Effector memory CD8-positive, alpha-beta T cell (primary cell): Measurements from ENCODE around the gene MACF1.
"Not testable (repeated sequence)": the region's sequence is repeated elsewhere in the genome, so short reads cannot be mapped to it uniquely, and the experiment has no call there.

Source experiments
- ATAC-seq: fragments of 150-1000 bp; cut with Tn5 transposase; replicated peaks from 2 replicates; pipeline ENCODE4 v1.10.0; 2021; ENCODE audit warnings: mild to moderate bottlenecking, moderate library complexity
- DNase-seq, 3 experiments: peaks; one replicate each; pipeline ENCODE4 v3.0.0; 2021
- H3K27ac Mint-ChIP-seq, 2 donors: one replicate each; pipeline ENCODE4 v1.8.0; 2022; ENCODE audit warnings: mild to moderate bottlenecking in 2 of 2, mixed read lengths in 2 of 2, moderate library complexity in 2 of 2
- H3K27me3 Mint-ChIP-seq, 2 donors: one replicate each; pipeline ENCODE4 v1.8.0; 2022; ENCODE audit warnings: mixed read lengths in 2 of 2
- H3K36me3 Mint-ChIP-seq: one replicate; pipeline ENCODE4 v1.8.0; 2022; ENCODE audit warnings: mild to moderate bottlenecking, moderate library complexity, mixed read lengths; ENCODE audit not compliant: insufficient read depth
- H3K4me1 Mint-ChIP-seq, 2 donors: one replicate each; pipeline ENCODE4 v1.8.0; 2022; ENCODE audit warnings: low read depth in 2 of 2, mixed read lengths in 2 of 2
- H3K4me3 Mint-ChIP-seq, 2 donors: one replicate each; pipeline ENCODE4 v1.8.0; 2022; ENCODE audit warnings: mild to moderate bottlenecking in 2 of 2, mixed read lengths in 2 of 2, moderate library complexity in 2 of 2
- H3K9me3 Mint-ChIP-seq, 2 donors: one replicate each; pipeline ENCODE4 v1.8.0; 2022; ENCODE audit warnings: mixed read lengths in 2 of 2

The MACF1 gene

DNA sequence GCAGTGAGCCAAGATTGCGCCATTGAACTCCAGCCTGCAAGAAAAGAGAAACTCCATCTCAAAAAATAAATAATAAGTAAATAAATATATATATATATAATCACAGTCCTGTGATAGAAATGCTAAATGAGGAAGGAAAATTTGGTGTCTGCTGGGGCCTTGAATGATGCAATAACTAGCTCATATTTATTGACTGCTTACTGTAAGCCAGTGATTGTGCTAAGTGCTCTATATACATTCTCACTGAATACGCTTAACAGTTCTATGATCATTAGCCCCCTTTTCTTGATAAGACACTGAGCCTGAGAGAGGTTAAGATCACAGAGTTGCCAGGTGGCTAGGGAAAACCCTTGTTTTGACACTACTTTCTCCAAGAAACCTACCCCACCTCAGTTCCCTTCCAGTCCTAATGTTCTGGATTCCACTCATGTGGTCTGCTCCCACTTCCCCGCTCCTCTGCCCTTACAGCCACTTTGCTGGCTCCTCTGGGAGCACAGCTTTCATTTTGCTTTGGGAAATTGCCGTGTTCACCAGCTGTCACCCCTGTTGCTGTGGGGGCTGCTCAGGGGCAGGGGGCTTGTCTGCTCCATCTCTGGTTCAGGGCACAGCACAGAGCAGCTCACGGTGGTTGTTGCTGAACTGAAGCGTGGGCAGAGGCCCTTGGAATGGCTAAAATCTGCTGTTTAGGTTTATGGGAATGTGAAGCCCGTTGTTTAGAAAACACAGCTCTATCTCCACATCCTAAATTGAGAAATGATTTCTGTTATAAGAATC is 284.5 kb downstream of the MACF1 start:
- peaks cover 50% of the 10 kb centered on the region for H3K36me3 Mint-ChIP-seq
- ATAC-seq (no peak), DNase-seq (no peak)
- H3K4me3 Mint-ChIP-seq = peak overlapping the region in 1 of 2 donors; percentile 76
- peak overlapping the region in 1 of 2 donors; percentile 41 for H3K27ac Mint-ChIP-seq
- peaks cover 13 to 15% of the 10 kb centered on the region in 2 donors for H3K27me3 Mint-ChIP-seq
- peaks cover 8% of the 10 kb centered on the region in 2 donors for H3K4me1 Mint-ChIP-seq
- no peaks in the 10 kb centered on the region for H3K9me3 Mint-ChIP-seq

DNA sequence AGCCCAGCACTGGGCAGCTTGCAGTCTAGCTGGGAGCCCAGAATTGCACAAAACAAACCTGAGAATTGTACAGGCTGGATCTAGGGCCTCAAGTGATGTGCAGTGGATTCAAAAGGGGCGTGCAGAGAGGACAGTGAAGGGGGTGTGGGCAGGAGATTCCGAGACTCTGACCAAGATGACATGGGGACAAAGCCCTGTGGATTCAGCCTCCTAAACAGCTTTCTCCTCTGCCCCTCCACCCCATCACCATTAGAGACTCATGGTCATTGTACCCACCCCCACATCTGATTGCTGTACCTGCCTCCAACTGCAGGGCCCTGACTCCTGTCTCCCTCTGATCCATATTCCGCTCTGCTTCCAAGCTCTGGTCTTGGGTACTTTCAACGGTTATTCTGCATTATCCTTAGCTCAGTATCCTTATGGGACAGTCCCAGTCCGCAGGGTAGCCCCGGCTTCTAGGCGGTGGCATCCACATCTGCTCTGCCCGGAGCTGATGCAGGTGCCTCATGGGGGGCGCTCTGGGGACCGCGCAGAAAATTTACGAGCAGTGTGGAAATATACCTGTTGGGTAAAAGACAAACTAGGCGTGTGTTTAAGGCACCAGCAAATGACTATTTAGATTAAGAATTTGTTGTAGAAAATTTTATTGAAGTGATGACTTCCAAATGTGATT is 285.2 kb downstream of the MACF1 start:
- Mint-ChIP-seq H3K27ac (peak overlapping the region in 1 of 2 donors; percentile 41), H3K4me3 (peak overlapping the region; percentile 73 to 76), H3K36me3 (peaks cover 44% of the 10 kb centered on the region), H3K27me3 (peaks cover 20 to 22% of the 10 kb centered on the region in 2 donors), H3K4me1 (peaks cover 8% of the 10 kb centered on the region in 2 donors), H3K9me3 (no peaks in the 10 kb centered on the region)
- ATAC-seq (no peak), DNase-seq (no peak)

DNA sequence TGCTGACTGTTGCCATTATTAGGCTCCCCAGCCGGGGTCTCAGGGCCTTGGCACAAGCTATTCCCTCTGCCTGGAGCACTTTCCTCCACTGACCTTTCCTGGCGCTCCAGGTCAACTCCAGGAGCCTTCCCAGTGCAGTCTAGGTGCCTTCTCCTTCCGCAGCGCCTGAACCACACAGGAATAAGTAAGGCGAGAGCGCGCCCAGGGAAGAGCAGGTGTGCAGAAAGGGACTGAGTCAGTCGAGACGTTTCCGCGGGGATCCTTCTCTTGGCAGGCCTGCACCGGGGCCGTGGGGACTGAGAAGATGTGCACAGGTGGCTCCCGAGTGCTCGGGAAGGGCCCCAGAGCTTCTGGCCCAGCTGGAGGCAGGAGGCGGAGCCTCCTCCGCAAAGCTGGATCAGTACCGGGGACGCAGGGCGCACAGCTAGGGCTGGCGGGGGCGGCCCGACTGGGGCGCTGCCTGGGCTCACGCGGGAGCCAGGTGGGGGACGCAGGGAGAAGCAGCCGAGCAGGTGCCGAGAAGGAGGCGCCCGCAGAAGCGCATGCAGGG is 286.2 kb downstream of the MACF1 start:
- H3K27ac Mint-ChIP-seq = peak overlapping the region in 1 of 2 donors; percentile 33
- ATAC-seq (peak; percentile 23), DNase-seq (peak in 1 of 3 experiments; percentile 10)
- no peaks in the 10 kb centered on the region for H3K9me3 Mint-ChIP-seq
- peaks cover 35% of the 10 kb centered on the region for H3K36me3 Mint-ChIP-seq
- H3K4me1 Mint-ChIP-seq = peaks cover 8% of the 10 kb centered on the region in 2 donors
- peaks cover 20 to 23% of the 10 kb centered on the region in 2 donors for H3K27me3 Mint-ChIP-seq
- peak overlapping the region; percentile 73 to 76 for H3K4me3 Mint-ChIP-seq

DNA sequence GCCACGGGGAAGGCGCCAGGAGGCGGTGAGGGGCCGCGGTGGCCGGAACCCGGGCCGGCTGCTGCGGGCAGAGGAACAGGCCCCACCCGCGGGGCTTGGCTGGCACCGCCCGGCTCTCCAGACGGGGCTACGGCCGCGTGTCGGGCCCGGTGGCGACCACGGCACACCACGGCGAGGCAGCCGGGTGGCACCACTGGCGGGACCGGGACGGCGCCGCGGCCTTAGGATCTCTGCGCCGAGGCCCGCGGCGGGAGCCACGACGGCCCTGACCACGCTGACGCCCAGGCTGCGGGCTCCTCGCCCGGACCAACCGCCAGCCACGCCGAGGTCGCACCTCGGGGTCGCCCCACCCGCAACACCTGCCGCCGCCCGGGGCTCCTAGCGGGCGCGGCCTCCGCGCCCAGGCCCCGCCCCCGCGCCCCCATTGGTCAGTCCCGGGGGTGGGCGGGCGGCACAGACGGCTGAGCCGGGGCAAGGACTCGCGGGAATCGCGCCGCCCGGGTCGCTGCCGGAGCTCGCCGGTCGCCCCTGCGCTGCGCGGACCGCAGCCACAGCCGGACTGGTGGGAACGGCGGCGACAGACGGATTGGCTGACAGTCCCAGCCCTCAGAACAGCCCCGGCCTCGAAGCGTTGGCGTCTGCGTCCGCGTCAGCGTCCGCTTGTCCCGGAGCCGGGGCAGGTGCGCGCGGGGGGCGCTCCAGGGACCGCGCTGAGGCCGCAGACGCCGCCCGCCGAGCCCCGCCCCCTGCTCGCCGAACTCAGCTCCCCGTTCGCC is 286.8 kb downstream of the MACF1 start, which contains the start of gene BMP8A:
Gene BMP8A, plus strand, starts transcription at position 491 of the 776 bp plus-strand sequence. CDS start 356 bp downstream, outside the sequence.
- peak within 1 kb of the TSS; percentile 73 to 76 for H3K4me3 Mint-ChIP-seq
- H3K27me3 Mint-ChIP-seq = peaks cover 20 to 26% of the 10 kb centered on the region in 2 donors
- ATAC-seq (peak; percentile 87), DNase-seq (peak; percentile 59 to 72 (median 69))
- H3K27ac Mint-ChIP-seq = peak within 1 kb of the TSS in 1 of 2 donors; percentile 33
- H3K9me3 Mint-ChIP-seq = no peaks in the 10 kb centered on the region
- peaks cover 30% of the 10 kb centered on the region for H3K36me3 Mint-ChIP-seq
- H3K4me1 Mint-ChIP-seq = peaks cover 8% of the 10 kb centered on the region in 2 donors

DNA sequence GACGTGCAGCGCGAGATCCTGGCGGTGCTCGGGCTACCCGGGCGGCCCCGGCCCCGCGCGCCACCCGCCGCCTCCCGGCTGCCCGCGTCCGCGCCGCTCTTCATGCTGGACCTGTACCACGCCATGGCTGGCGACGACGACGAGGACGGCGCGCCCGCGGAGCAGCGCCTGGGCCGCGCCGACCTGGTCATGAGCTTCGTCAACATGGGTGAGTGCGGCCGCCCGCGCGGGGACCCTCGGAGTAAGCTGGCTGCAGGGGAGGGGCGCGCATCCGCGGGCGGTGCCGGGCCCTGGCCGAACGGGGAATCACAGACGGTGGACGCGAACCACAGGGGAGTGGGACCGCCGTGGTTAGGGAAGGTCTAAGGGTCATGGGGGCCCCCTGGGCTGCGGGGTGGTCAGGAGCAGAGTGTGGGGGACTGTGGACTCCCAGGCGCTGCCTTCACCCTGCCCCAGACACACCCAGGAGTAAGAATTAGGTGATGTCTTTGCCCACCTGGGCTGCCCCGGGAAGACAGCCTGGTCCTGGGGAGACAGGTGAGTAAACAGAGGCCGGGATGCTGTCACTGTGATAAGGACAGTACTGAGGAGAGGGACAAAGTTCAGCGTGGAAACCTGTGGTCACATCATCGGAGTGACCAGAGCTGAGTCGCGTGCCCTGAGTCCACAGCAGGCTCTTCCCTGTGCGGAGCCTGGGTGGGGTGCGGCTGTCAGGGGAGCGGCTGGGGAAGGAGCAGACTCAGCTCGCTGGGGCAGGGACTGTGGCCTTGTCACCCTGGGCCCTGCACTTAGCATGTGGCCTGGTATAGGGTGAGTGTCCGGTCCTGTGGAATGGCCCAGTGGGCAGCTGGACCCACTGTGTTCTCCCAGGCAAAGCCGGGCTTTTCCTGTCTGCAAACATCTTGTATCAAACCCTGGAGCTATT is 287.9 kb downstream of the MACF1 start:
- peak overlapping the region; percentile 64 to 71 for H3K4me3 Mint-ChIP-seq
- not testable (repeated sequence) for ATAC-seq, H3K4me1 Mint-ChIP-seq, H3K9me3 Mint-ChIP-seq, DNase-seq, H3K27ac Mint-ChIP-seq
- H3K36me3 Mint-ChIP-seq = peaks cover 21% of the 10 kb centered on the region
- peaks cover 29 to 36% of the 10 kb centered on the region in 2 donors for H3K27me3 Mint-ChIP-seq

DNA sequence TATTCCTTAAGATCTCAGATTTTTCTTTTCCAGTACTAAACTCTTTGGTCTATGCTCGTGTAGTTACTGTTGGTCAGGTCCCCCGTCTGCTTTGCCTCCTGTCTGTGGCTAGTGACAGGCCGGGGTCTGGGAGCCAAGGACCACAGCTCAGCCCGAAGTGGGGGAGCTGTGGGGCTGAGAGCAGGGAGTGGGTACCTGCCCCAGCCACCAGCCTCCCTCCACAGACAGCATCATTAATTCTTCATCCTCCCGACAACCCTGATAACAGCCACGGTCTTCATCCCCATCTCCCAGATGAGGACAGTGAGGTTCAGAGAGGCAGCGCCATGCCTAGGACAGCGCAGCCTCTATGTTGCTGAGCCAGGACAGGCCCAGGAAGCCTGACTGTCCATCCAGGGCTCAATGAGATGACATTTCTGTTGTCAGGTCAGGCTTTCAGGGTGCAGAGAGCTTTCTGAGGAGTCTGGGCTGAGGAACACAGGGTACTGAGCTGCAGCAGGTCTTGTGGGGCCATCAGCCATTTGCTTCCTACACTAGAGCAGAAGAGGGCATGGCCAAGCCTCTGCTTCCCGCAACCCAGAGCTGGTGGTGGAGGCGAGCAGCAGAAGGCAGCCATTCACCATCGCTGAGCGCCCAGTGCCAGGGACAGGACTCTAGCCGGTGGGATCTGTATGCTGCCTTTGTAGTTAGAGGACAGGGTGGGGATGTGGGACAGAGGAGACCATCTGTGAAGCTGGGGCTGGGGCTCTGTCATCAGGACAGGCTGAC is 288.7 kb downstream of the MACF1 start:
- H3K4me3 Mint-ChIP-seq = peak overlapping the region; percentile 64 to 71
- ATAC-seq = not testable (repeated sequence)

DNA sequence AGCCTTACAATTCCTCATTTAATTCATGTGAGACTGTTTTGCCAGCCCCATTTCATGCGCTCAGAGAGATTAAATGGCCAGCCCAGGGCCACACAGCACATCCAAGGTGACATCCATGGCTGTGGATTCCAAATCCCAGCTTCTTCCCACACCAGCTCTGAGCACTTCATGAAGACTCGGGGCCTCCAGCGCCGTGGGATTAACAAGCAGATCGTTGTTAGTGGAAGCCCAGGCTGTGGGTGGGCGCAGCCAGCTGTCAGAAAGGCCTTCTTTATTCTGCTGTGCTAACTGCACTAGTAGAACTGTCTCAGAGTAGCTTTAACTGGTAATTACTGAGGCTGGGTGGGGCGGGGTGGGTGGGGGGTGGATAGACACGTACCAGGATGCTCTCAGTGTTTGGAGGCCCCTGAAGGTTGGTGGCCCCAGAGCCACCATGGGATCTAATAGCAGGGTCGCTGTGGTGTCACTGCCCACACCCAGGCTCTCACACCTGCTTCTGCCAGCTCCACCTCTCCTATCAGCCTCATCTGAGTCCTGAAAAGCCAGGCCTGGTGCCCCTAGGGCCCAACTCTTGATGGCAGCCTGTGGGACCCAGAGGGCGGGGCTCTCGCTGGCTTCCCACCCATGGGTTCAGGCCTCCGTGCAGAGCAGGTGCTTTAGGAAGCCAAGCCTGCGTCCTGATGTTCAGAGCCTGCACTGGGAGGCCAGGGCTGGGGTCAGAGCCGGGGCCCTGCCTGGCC is 290.3 kb downstream of the MACF1 start:
- Mint-ChIP-seq H3K9me3 (no peaks in the 10 kb centered on the region), H3K4me1 (peaks cover 8% of the 10 kb centered on the region in 2 donors), H3K4me3 (no peak overlapping the region), H3K27me3 (peaks cover 29 to 42% of the 10 kb centered on the region in 2 donors), H3K36me3 (peaks cover 6% of the 10 kb centered on the region), H3K27ac (no peak overlapping the region)
- ATAC-seq (no peak), DNase-seq (no peak)

More for the DNA sequence above, 288.7 kb downstream of the MACF1 start:
- H3K27me3 Mint-ChIP-seq = peaks cover 29 to 42% of the 10 kb centered on the region in 2 donors
- H3K27ac Mint-ChIP-seq, DNase-seq, H3K4me1 Mint-ChIP-seq, H3K9me3 Mint-ChIP-seq: not testable (repeated sequence)
- H3K36me3 Mint-ChIP-seq = peaks cover 13% of the 10 kb centered on the region

GRCh38 chr1:39496520-39496919 is 292.0 kb downstream of the MACF1 start:
- not testable (repeated sequence) for H3K4me1 Mint-ChIP-seq, DNase-seq, H3K9me3 Mint-ChIP-seq, ATAC-seq, H3K4me3 Mint-ChIP-seq, H3K27ac Mint-ChIP-seq, H3K36me3 Mint-ChIP-seq
- peaks cover 29 to 42% of the 10 kb centered on the region in 2 donors for H3K27me3 Mint-ChIP-seq

DNA sequence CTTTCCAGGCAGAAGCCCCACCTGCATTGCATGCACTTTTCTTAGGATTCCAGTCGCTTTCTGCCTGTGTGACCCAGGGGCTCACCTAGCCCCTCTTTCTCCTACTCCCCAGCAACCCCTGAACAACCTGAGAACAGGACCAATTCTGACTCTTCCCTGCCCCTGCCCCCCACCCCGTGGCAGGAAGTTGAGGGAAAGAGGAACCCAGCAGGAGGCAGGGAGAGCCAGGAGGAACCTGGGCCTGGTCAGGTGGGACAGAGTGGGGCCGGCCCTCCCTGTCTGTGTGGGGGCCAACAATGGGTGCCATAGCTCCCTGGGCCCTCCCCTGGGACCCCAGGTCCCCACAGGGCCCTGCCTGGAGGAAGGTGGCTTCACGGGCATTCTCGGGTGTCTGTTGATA is 293.1 kb downstream of the MACF1 start:
- DNase-seq (no peak), ATAC-seq (no peak)
- Mint-ChIP-seq H3K9me3 (no peaks in the 10 kb centered on the region), H3K4me3 (no peak overlapping the region), H3K36me3 (peaks cover 6% of the 10 kb centered on the region), H3K27me3 (peaks cover 29 to 41% of the 10 kb centered on the region in 2 donors), H3K4me1 (peaks cover 0 to 1% of the 10 kb centered on the region in 2 donors), H3K27ac (no peak overlapping the region)

GRCh38 chr1:39498096-39498710 is 293.7 kb downstream of the MACF1 start:
- H3K27ac Mint-ChIP-seq, ATAC-seq, H3K4me1 Mint-ChIP-seq, H3K36me3 Mint-ChIP-seq, DNase-seq, H3K9me3 Mint-ChIP-seq, H3K4me3 Mint-ChIP-seq: not testable (repeated sequence)
- peaks cover 23 to 35% of the 10 kb centered on the region in 2 donors for H3K27me3 Mint-ChIP-seq

DNA sequence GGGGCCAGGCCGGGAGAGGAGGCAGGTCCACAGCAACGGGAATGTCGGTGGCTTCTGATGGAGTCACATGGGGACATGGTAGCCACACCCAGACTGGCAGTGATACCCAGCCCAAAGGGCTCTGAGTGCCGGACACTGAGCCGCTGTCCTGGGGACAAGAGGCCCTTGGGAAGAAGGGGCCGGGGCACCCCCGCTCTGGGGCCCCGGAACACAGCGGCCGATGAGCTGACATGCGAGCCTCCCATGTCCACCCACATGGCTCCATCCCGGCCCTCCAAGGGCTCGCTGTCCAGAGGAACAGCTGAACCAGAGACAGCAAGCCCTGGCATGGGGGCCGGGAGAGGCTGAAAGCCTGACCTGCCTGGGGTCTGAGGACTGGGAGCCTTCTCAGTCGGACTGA is 294.3 kb downstream of the MACF1 start:
- H3K36me3 Mint-ChIP-seq, ATAC-seq, DNase-seq, H3K9me3 Mint-ChIP-seq, H3K4me3 Mint-ChIP-seq, H3K4me1 Mint-ChIP-seq, H3K27ac Mint-ChIP-seq: not testable (repeated sequence)
- peaks cover 17 to 29% of the 10 kb centered on the region in 2 donors for H3K27me3 Mint-ChIP-seq
